HG03066 (cell line): ENCODE data around the gene C10orf88.
"Not testable (repeated sequence)": the region's sequence is repeated elsewhere in the genome, so short reads cannot be mapped to it uniquely, and the experiment has no call there.

Experiments
- ATAC-seq: cut with Tn5 transposase; IDR thresholded peaks from one replicate; pipeline ENCODE4 v1.9.1; 2021; ENCODE audit warnings: low read depth; ENCODE audit not compliant: unreplicated experiment

C10orf88 gene

DNA sequence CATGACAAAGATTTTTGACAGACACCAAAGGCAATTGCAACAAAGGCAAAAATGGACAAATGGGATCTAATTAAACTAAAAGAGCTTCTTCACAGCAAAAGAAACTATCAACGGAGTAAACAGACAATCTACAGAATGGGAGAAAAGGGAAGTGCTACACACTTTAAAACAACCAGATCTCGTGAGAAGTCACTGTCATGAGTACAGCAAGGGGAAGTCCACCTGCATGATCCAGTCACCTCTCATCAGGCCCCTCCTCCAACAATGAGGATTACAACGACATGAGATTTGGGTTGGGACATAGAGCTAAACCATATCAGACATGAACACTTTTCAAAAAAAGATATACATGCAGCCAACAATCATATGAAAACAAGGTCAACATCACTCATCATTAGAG lies 14.7 kb upstream of the C10orf88 start:
- no peak for ATAC-seq

GRCh38 chr10:122966879-122967278 lies 12.9 kb upstream of the C10orf88 start:
- ATAC-seq: no peak

DNA sequence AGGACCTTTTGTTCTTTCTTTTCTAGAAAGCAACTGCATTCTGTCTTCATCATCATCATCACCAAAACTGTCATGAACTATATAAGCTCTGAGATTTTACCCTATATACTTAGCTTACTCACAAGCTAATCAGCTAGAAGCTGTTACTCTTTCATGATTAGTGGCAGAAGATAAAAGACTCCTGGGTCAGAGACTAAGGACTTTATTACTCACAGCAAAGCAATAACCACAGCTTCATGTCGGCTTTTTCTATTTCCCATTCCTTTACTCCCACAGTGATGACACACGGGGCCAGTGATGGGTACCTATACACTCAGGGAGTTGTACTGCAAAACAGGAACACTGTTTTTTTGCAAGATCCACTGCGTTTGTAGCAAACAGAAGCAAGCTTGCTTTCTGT lies 8.4 kb upstream of the C10orf88 start:
- no peak for ATAC-seq

GRCh38 chr10:122957474-122957873 lies 3.4 kb upstream of the C10orf88 start:
- no peak for ATAC-seq

DNA sequence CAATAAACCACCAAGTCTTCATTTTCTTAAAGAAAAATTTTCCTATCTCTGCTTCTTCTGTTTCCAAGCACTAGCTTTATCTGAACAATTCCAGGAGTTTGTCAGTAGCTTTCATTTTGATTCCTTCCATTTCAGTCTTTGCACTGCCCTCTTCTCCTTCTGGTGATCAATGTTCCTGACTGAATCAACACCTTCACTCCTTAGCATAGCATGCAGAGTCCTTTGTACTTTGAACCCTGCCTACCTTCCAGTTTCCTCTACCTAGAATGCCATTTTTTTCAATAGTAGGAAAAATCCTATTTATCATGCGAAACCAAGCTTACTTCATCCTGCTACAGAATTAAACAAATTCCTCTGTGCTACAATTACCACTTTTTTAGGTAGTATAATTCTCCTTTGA lies 1.9 kb upstream of the C10orf88 start:
- no peak for ATAC-seq

GRCh38 chr10:122954731-122955050 lies 664 bp upstream of the C10orf88 start:
- no peak for ATAC-seq

GRCh38 chr10:122949296-122949695 lies 4.7 kb downstream of the C10orf88 start:
- no peak for ATAC-seq

GRCh38 chr10:122939856-122940543 lies 14.0 kb downstream of the C10orf88 start:
- no peak for ATAC-seq

GRCh38 chr10:122939133-122939855 lies 14.7 kb downstream of the C10orf88 start:
- ATAC-seq: no peak

DNA sequence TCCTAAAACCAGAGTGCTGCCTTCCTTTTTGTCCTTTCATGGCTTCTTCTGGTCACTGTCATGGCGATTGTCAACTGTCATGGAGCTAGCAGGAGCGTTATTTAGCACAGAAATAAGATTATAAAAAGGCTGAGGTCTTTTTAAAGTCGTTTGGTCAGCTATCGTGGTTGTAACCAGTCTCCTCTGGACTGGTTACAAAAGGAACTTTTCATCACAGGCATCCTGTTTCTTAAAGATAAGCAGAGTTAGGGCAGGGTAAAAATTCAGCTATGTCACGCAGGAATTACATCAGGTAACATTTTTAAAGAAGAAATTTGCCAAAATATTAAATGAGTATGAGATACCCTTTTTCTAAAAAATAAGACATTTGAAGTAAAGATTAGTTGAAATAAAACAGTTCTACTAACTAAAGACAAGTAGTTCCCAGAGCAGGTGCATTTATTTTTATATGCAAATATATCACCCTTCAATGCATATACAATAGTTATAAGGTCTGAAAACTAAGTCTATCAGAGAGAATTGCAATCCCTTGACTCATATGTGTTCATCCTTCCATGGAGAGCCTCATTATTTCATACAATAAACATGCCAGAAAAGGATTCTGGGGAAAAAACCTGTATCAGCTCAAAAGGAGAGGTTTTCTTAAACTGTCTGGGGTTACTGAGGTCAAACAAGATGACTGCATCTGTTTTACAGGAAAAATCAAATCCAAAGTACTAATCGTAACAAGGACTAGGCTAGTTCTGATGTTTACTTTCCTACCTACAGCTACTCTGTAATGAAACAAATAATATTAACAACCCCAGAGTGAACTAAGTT lies 22.7 kb downstream of the C10orf88 start:
- ATAC-seq: no peak

- ATAC-seq: no peak
Observed at GRCh38 chr10:122930140-122930539, 23.9 kb downstream of the C10orf88 start.

DNA sequence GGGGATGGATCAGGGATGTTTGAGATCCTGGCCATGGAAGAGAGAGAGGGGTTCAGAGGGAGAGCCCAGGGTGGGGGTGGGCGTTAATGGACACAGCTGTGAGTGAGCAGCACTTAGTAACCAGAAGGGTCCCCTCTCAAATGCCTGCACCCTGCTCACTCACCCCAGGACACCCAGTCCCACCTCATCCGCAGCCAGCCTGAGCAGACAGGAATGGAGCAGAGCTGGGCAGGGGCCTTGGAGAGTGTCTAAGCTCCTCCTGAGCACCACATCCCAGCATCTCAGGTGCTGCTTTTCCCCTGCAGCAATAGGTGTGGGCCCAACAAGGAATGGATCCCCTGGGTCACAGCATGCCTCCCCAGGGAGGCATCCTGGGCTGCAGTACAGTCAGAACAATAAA lies 38.3 kb downstream of the C10orf88 start:
- ATAC-seq: no peak

GRCh38 chr10:122911889-122912484 lies 42.0 kb downstream of the C10orf88 start:
- ATAC-seq: no peak

DNA sequence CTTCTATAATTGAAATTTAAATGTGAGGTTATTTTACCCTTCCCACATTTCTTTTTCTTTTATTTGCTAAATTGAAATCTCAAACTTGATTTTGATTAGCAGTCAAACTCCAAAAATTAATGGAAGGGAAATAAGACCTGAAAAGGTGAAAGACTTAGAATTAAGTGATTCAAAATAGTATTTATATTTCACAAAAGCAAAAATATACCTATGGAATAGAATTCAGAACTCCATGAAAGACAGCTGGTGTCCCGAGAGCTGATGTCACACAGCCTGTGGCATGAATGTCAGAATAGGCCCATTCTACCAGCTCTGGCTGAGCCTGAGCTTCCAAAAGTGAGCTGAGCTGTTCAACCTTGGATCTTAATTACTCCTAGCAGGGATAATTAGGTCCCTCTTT lies 43.7 kb downstream of the C10orf88 start, which contains the start of gene FAM24A:
FAM24A (plus strand) TSS at position 301 of the 400 bp plus-strand sequence. CDS start 1,025 bp downstream, outside the sequence.
- no peak for ATAC-seq

DNA sequence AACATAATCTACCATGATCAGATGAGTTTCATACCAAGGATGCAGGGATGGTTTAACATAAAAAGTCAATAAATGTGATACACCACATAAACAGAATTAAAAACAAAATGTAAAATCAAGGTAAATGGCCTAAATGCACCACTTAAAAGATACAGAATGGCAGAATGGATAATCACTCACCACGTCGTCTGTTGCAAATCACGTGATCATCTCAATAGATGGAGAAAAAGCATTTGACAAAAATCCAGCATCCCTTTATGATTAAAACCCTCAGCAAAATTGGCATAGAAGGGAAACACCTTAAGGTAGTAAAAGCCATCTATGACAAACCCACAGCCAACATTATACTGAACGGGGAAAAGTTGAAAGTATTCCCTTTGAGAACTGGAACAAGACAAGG lies 50.2 kb downstream of the C10orf88 start:
- ATAC-seq: not testable (repeated sequence)

GRCh38 chr10:122894261-122894944 lies 59.6 kb downstream of the C10orf88 start:
- no peak for ATAC-seq

DNA sequence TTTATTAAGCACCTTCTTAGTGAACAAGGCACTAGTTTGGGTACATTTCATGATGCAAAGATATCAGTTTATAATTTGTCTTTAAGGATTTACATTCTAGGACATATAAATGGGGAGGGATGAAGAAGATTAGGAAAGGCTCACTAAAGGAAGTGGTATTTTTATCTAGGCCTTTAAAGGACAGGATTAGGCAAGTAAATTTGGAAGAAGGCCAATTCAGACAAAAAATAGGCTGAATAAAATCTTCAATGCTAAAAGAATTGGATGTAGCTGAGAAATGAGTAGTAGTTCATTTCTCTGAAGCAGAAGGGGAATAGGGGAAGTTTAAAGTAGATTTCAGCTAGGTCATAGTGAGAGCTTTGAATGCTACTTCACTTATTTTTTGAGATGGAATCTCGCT lies 69.9 kb downstream of the C10orf88 start:
- ATAC-seq: no peak

DNA sequence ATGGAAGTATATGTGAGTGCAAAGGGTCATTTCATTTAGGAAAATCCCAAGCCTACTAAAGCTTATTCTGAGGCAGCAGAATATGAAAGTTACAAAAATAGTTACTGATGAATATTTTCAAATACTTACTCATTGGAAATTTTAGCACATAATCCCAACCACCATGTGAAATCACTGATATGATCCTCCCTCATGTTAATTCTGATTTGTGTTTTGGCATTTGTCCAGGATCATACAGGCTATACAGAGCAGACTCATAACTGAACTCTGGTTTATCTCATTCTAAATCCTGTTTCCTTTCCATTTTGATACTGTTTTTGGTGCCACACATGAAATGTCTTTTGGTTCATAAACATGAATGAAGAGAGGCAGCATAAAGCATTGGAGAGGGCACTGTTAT lies 71.3 kb downstream of the C10orf88 start:
- no peak for ATAC-seq
